Epithelial cell of esophagus (primary cell): ENCODE results near the gene ZNF154.
A peak's percentile ranks its signal among the peaks of the same experiment; 100 is the strongest.
"Not testable (repeated sequence)": the region's sequence is repeated elsewhere in the genome, so short reads cannot be mapped to it uniquely, and the experiment has no call there.

Source experiments
- DNase-seq: peaks from one replicate; pipeline ENCODE4 v3.0.0; 2010; ENCODE audit warnings: low read depth
- H3K4me3 ChIP-seq: 2 replicates; pipeline ENCODE4 v1.5.1; 2011; ENCODE audit warnings: mild to moderate bottlenecking, low read length, control low read depth
- TF ChIP-seq, protein P1 (sequence below): IDR thresholded peaks from 2 replicates; pipeline ENCODE4 v1.5.1; 2011; ENCODE audit warnings: low read depth, mild to moderate bottlenecking, low read length, control low read depth, inconsistent platforms; ENCODE audit not compliant: insufficient read depth; ENCODE audit errors: missing control alignments

ZNF154 gene

GRCh38 chr19:57746580-57747471 lies 37.8 kb upstream of the ZNF154 start, which contains the start of gene ZNF776:
Gene ZNF776 (plus strand): TSS chr19:57746815. CDS start chr19:57747059, 244 bp downstream.
- DNase-seq = peak; percentile 95
- H3K4me3 ChIP-seq = peak within 1 kb of the TSS; percentile 94
- TF ChIP-seq, protein P1, sequence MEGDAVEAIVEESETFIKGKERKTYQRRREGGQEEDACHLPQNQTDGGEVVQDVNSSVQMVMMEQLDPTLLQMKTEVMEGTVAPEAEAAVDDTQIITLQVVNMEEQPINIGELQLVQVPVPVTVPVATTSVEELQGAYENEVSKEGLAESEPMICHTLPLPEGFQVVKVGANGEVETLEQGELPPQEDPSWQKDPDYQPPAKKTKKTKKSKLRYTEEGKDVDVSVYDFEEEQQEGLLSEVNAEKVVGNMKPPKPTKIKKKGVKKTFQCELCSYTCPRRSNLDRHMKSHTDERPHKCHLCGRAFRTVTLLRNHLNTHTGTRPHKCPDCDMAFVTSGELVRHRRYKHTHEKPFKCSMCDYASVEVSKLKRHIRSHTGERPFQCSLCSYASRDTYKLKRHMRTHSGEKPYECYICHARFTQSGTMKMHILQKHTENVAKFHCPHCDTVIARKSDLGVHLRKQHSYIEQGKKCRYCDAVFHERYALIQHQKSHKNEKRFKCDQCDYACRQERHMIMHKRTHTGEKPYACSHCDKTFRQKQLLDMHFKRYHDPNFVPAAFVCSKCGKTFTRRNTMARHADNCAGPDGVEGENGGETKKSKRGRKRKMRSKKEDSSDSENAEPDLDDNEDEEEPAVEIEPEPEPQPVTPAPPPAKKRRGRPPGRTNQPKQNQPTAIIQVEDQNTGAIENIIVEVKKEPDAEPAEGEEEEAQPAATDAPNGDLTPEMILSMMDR = no peak

- DNase-seq, H3K4me3 ChIP-seq: not testable (repeated sequence)
Measured at GRCh38 chr19:57738770-57739169, 29.8 kb upstream of the ZNF154 start.

DNA sequence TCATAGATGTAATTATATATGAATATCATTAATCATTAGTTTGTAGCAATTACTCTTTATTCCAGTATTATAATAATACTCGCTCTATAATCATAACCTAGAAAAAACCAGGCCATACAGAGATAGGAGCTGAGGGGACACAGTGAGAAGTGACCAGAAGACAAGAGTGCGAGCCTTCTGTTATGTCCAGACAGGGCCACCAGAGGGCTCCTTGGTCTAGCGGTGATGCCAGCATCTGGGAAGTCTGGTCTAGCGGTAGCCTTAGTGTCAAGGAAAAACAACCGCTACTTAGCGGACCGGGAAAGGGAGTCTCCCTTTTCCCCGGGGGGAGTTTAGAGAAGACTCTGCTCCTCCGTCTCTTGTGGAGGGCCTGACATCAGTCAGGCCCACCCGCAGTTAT lies 29.3 kb upstream of the ZNF154 start:
- not testable (repeated sequence) for H3K4me3 ChIP-seq
- DNase-seq = peak; percentile 48
- TF ChIP-seq, protein P1 = peak; percentile 58

DNA sequence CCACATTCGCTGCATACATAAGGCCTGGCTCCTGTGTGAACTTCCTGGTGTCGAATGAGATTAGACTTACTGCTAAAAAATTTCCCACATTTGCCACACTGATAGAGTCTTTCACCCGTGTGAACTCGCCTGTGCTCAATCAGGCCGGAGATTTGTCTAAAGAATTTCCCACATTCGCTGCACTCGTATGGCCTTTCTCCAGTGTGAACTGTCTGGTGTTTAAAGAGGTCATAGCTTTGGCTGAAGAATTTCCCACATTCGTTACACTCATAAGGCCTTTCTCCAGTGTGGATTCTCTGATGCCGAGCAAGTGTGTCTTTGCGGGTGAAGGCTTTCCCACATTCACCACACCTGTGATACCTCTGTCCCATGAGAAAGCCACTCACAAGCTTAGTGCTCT lies 11.9 kb upstream of the ZNF154 start:
- H3K4me3 ChIP-seq = no peak overlapping the region
- no peak for DNase-seq

DNA sequence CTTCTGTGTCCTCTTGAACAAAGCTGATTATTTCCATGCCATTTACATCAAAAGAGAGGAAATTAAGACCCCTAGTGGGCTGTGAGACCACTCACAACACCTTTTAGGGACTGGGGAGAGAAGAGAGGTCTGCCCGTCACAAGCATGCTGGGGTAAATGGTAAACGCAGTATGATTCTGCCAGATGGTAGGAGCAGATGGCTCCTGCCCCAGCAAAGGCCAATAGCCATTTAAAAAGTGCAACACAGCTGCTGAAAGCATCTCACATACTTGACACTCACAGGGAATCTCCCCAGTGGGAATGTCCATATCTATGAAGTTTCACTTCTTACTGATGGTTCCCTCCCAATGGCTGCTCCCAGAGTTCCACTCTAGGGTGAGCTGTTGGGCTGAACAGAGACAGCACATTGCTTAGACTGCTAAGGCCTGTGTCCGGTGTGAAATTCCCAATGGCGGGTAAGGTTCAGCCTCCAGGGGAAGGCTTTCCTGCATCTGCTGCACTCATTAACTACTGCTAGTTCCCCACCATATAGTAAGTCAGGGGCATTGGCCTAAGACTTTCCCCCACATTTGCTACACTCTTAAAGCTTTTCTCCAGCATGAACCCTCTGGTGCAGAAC lies 11.0 kb upstream of the ZNF154 start:
- DNase-seq = no peak
- no peak overlapping the region for H3K4me3 ChIP-seq

More for the DNA sequence above, 11.9 kb upstream of the ZNF154 start:
- TF ChIP-seq, protein P1 = no peak

GRCh38 chr19:57719424-57719823 lies 10.4 kb upstream of the ZNF154 start:
- TF ChIP-seq, protein P1 = no peak
- H3K4me3 ChIP-seq = no peak overlapping the region
- DNase-seq = no peak

More for the DNA sequence above, 11.0 kb upstream of the ZNF154 start:
- TF ChIP-seq, protein P1 = no peak

DNA sequence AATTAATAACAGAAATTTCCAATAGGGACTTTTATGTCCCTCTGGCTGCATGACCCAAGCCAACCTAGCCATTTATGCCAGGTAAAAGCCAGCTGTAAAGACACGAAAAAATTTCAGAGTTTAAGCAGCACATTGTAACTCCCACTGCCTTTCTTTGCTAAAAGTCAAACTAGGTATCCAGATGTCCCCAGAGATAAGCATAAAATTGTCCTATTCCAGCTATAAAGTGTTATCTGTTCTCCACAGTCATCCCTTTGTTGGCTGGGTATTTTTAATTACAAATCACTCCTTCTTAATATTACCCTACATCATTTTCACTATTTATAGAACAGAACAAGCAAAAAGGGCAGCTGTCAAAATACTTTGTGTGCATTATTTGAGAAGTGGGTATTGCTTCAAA lies 3.2 kb upstream of the ZNF154 start:
- DNase-seq = no peak
- TF ChIP-seq, protein P1 = no peak
- H3K4me3 ChIP-seq = no peak overlapping the region
